ENCODE measurements around the gene ZCCHC2. TPM values are rescaled to one million over a fixed set of nuclear protein-coding genes. Genes with fewer than 3 reads are reported as not detected.

Gene ZCCHC2
- total RNA-seq, 1 experiment from 2014 or later = 12.4 TPM

DNA sequence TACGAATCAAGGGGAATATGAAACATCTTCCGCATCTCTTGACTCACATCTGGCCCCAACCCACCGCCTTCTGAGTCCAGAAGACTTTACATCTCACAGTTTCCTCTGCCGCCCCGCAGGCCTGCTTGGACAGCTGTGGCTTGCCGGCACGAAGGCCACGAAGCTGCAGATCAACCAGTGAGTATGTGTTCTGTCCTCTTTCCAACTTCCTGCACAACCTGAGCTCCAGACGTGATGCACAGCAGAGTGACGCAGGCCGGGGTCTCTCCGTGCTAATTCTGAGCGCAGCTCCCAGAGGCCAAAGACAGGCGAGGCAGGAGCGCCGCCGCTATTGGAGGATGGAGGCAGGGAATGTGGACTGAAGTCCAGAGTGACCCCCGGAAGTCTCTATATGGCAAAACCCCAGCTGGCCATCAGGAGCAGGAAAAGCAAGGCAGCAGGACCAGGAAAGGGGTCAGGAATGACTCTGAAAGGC is 93.5 kb downstream of the ZCCHC2 start:
- Histone ChIP-seq H4K8ac (replicated peaks; ENCODE audit: insufficient read length, low read depth, low read length) (peak overlapping the region; percentile 62), H3T11ph (ENCODE audit: low read length) (no peak overlapping the region), H2BK120ac (ENCODE audit: low read depth, low read length, poor library complexity, severe bottlenecking) (no peak overlapping the region), H4K91ac (ENCODE audit: insufficient read length, low read depth, low read length) (no peak overlapping the region), H3K4me2 (ENCODE audit: insufficient read depth, insufficient read length, low read length) (no peak overlapping the region), H3K27me3 (ENCODE audit: insufficient read depth, low read length) (no peaks in the 10 kb centered on the region), H3K4me1 (ENCODE audit: insufficient read depth, low read length) (no peaks in the 10 kb centered on the region; the same call in 1 of the 2 replicates), H3K23ac (ENCODE audit: insufficient read length, low read depth, low read length) (no peak overlapping the region), H3K27ac (ENCODE audit: insufficient read length, low read depth, low read length) (no peak overlapping the region), H3K79me2 (ENCODE audit: insufficient read depth, low read length) (no peaks in the 10 kb centered on the region), H2BK20ac (ENCODE audit: low read depth, low read length, poor library complexity, severe bottlenecking) (no peak overlapping the region), H3K56ac (ENCODE audit: insufficient read length, low read depth, low read length) (no peak overlapping the region), H2AFZ (ENCODE audit: low read length) (no peak overlapping the region), H2BK5ac (ENCODE audit: insufficient read length, low read length) (no peak overlapping the region), H3K79me1 (ENCODE audit: insufficient read depth, low read depth, low read length, poor library complexity, severe bottlenecking) (no peaks in the 10 kb centered on the region), H4K5ac (ENCODE audit: insufficient read length, low read depth, low read length) (no peak overlapping the region), H2AK5ac (ENCODE audit: insufficient read length, low read length) (no peak overlapping the region), H3K23me2 (ENCODE audit: insufficient read length, low read depth, low read length, poor library complexity, severe bottlenecking) (no peaks in the 10 kb centered on the region), H3K18ac (ENCODE audit: insufficient read length, low read depth, low read length) (no peak overlapping the region), H3K14ac (ENCODE audit: insufficient read depth, low read length) (no peak overlapping the region; the same call in 1 of the 2 replicates), H2BK12ac (ENCODE audit: insufficient read length, low read depth, low read length) (no peak overlapping the region), H3K9me3 (ENCODE audit: control insufficient read depth, low read depth, low read length) (no peaks in the 10 kb centered on the region), H2BK15ac (ENCODE audit: low read depth, low read length) (no peak overlapping the region), H3K9ac (ENCODE audit: extremely low read depth, insufficient read length, low read length) (no peak overlapping the region), H4K20me1 (ENCODE audit: control insufficient read depth, insufficient read depth, insufficient read length) (no peaks in the 10 kb centered on the region), H3K4ac (ENCODE audit: low read depth, low read length) (no peak overlapping the region)
- Mint-ChIP-seq H3K4me1 (peaks cover 3 to 7% of the 10 kb centered on the region in 2 experiments), H3K27me3 (ENCODE audit: low read depth) (peaks cover 2% of the 10 kb centered on the region; the same call in 1 of the 2 replicates), H3K4me3 (no peak overlapping the region), H3K36me3 (ENCODE audit: insufficient read depth in 1 of 3, low read depth in 3 of 3) (no peaks in the 10 kb centered on the region; a peak in 1 of 7 replicates), H3K27ac (no peak overlapping the region), H3K9me3 (no peaks in the 10 kb centered on the region)
- DNase-seq = no peak
- TF ChIP-seq, protein P1, sequence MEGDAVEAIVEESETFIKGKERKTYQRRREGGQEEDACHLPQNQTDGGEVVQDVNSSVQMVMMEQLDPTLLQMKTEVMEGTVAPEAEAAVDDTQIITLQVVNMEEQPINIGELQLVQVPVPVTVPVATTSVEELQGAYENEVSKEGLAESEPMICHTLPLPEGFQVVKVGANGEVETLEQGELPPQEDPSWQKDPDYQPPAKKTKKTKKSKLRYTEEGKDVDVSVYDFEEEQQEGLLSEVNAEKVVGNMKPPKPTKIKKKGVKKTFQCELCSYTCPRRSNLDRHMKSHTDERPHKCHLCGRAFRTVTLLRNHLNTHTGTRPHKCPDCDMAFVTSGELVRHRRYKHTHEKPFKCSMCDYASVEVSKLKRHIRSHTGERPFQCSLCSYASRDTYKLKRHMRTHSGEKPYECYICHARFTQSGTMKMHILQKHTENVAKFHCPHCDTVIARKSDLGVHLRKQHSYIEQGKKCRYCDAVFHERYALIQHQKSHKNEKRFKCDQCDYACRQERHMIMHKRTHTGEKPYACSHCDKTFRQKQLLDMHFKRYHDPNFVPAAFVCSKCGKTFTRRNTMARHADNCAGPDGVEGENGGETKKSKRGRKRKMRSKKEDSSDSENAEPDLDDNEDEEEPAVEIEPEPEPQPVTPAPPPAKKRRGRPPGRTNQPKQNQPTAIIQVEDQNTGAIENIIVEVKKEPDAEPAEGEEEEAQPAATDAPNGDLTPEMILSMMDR (conservative IDR thresholded peaks at IDR 0.05) = no peak
- WGBS (ENCODE audit: extremely low coverage, insufficient read length, low lambda C conversion rate) = no CpG with 5 or more reads among the region's 18 CpGs

Measured in H9 (cell line).